SK-N-SH (cell line): ENCODE results near the gene C4B. TPM values are rescaled to one million over a fixed set of nuclear protein-coding genes. Genes with fewer than 3 reads are reported as not detected.
A peak's percentile ranks its signal among the peaks of the same experiment; 100 is the strongest.
"Not testable (repeated sequence)": the region's sequence is repeated elsewhere in the genome, so short reads cannot be mapped to it uniquely, and the experiment has no call there.

Experiments
- CTCF ChIA-PET: fragments of 300-600, 350-600 bp; formaldehyde crosslinking; extraction: SDS; loops from one replicate; lab custom pipeline; 2021; lab: Yijun Ruan, JAX
- POLR2A ChIA-PET: fragments of 350-600 bp; sonication (Branson Sonifier 250); formaldehyde crosslinking; extraction: SDS; loops from one replicate; lab custom pipeline; 2020; ENCODE audit warnings: antibody characterized with exemption, inconsistent platforms; lab: Yijun Ruan, JAX
- DNase-seq: peaks from one replicate; pipeline ENCODE4 v3.0.0; 2012
- H2AFZ ChIP-seq: fragments of 200-600 bp; sonication (generic); 2 replicates; pipeline ENCODE4 v1.8.1; 2016; ENCODE audit warnings: antibody characterized with exemption, mild to moderate bottlenecking, low read depth
- H3F3A ChIP-seq: fragments of 200-600 bp; sonication (generic); replicated peaks from 2 replicates; pipeline ENCODE3; 2016; ENCODE audit warnings: antibody characterized with exemption, mild to moderate bottlenecking; ENCODE audit not compliant: insufficient read depth
- H3K27ac ChIP-seq, 2 experiments: fragments of 200-500 bp in 1 of 2; fragments of 200-600 bp in 1 of 2; sonication (Bioruptor generic) in 1 of 2; sonication (generic), shearing (Covaris generic) in 1 of 2; 2 replicates each; pipeline versions ENCODE4 v1.5.1 to v1.6.1; 2014 to 2016; ENCODE audit warnings: low read depth in 2 of 2, inconsistent platforms in 1 of 2, low read length in 1 of 2, mild to moderate bottlenecking in 1 of 2, mixed read lengths in 1 of 2
- H3K27me3 ChIP-seq: fragments of 200-600 bp; sonication (generic), shearing (Covaris generic); 2 replicates; pipeline ENCODE4 v1.6.1; 2016; ENCODE audit warnings: mixed run types; ENCODE audit not compliant: insufficient read depth
- H3K36me3 ChIP-seq, 2 experiments: fragments of 200-500 bp in 1 of 2; fragments of 200-600 bp in 1 of 2; sonication (Bioruptor generic) in 1 of 2; sonication (generic) in 1 of 2; replicated peaks in 1 of 2; 2 replicates each; pipeline versions ENCODE3 to v1.5.1; 2014 to 2016; ENCODE audit warnings: low read length in 1 of 2, mild to moderate bottlenecking in 1 of 2; ENCODE audit not compliant: insufficient read depth in 2 of 2, control insufficient read depth in 1 of 2
- H3K4me1 ChIP-seq, 2 experiments: fragments of 200-500 bp in 1 of 2; fragments of 200-600 bp in 1 of 2; sonication (Bioruptor generic) in 1 of 2; sonication (generic), shearing (Covaris generic) in 1 of 2; 2 replicates each; pipeline versions ENCODE4 v1.5.1 to v1.6.1; 2014 to 2016; ENCODE audit warnings: low read depth in 1 of 2, low read length in 1 of 2, mixed run types in 1 of 2; ENCODE audit not compliant: insufficient read depth in 2 of 2, control insufficient read depth in 1 of 2
- H3K4me2 ChIP-seq: fragments of 200-600 bp; sonication (generic), shearing (Covaris generic); 2 replicates; pipeline ENCODE4 v1.6.1; 2017; ENCODE audit warnings: mixed run types
- H3K4me3 ChIP-seq, 2 experiments: fragments of 200-500 bp in 1 of 2; fragments of 200-600 bp in 1 of 2; sonication (Bioruptor generic) in 1 of 2; sonication (generic), shearing (Covaris generic) in 1 of 2; 2 replicates each; pipeline versions ENCODE4 v1.5.1 to v1.8.1; 2014 to 2016; ENCODE audit warnings: low read depth in 2 of 2, inconsistent platforms in 1 of 2, low read length in 1 of 2, mild to moderate bottlenecking in 1 of 2, mixed read lengths in 1 of 2, moderate library complexity in 1 of 2
- H3K79me2 ChIP-seq: fragments of 200-600 bp; sonication (generic); 2 replicates; pipeline ENCODE4 v1.8.1; 2017; ENCODE audit warnings: mild to moderate bottlenecking; ENCODE audit not compliant: insufficient read depth
- H3K9ac ChIP-seq: fragments of 200-600 bp; sonication (generic); 2 replicates; pipeline ENCODE4 v1.6.1; 2017; ENCODE audit warnings: mixed run types
- H3K9me2 ChIP-seq: fragments of 200-600 bp; sonication (generic); 2 replicates; pipeline ENCODE4 v1.6.1; 2017; ENCODE audit warnings: mixed run types
- H3K9me3 ChIP-seq: fragments of 200-600 bp; sonication (generic); 2 replicates; pipeline ENCODE4 v1.6.1; 2017; ENCODE audit warnings: mixed run types, mild to moderate bottlenecking, moderate library complexity
- H4K20me1 ChIP-seq: fragments of 200-600 bp; sonication (generic); 2 replicates; pipeline ENCODE4 v1.6.1; 2017; ENCODE audit warnings: mild to moderate bottlenecking, mixed run types; ENCODE audit not compliant: insufficient read depth
- CTCF ChIP-seq: fragments of 200-600 bp; sonication (generic); IDR thresholded peaks from 2 replicates; pipeline ENCODE4 v1.6.1; 2017; ENCODE audit warnings: antibody characterized with exemption, mild to moderate bottlenecking, moderate library complexity
- ELF1 ChIP-seq: IDR thresholded peaks from 2 replicates; pipeline ENCODE4 v1.4.0; 2012
- RAD21 ChIP-seq: IDR thresholded peaks from 2 replicates; pipeline ENCODE4 v1.6.1; 2012; ENCODE audit warnings: mild to moderate bottlenecking, low read length
- SMC3 ChIP-seq: IDR thresholded peaks from 2 replicates; pipeline ENCODE4 v1.6.1; 2012; ENCODE audit warnings: low read depth, low read length, improper control_type of control experiment
- WGBS: methylation state at CpG from one replicate; pipeline ENCODE4 v1.1.6; 2017; ENCODE audit warnings: low lambda C conversion rate; 5-methylcytosine and 5-hydroxymethylcytosine counted together
- polyA plus RNA-seq, 3 experiments: library from polyadenylated mRNA; depleted of rRNA; stranded (reverse); fragments of >200 nt; gene quantifications; 2 replicates each; pipeline ENCODE4 v1.2.3, GENCODE V29; 2012

The C4B gene
- polyA plus RNA-seq, 1 of the 3 experiments (the other 2 are of a cell fraction), result 10.9 TPM

- H3K9me2 ChIP-seq, result no peaks in the 10 kb centered on the region
- no peak overlapping the region for H3K9ac ChIP-seq
- H2AFZ ChIP-seq, result no peak overlapping the region
- peak; percentile 88 for DNase-seq
- H4K20me1 ChIP-seq, result no peaks in the 10 kb centered on the region
- peaks cover 20% of the 10 kb centered on the region; the same call in 1 of the 2 replicates for H3K27me3 ChIP-seq
- no peaks in the 10 kb centered on the region for H3K79me2 ChIP-seq
- ChIA-PET CTCF (interaction anchor here (0.5 to 1.9 kb wide), 29 partner anchors 9 to 916 kb away, joined by 3 to 13 read pairs (median 4); partner anchors contain the start of genes AGPAT1, CYP21A2, EHMT2 and SKIC2), POLR2A (no interaction called here)
- H3K36me3 ChIP-seq, result no peaks in the 10 kb centered on the region
- 71% methylated on average over 15 of the region's 42 CpGs for WGBS
- no peak overlapping the region for H3K27ac ChIP-seq
- H3K9me3 ChIP-seq, result no peaks in the 10 kb centered on the region
- H3K4me3 ChIP-seq, result no peak overlapping the region; a peak in 1 of 4 replicates
- H3K4me1 ChIP-seq, result peaks cover 0 to 14% of the 10 kb centered on the region in 2 experiments; a peak in 2 of 4 replicates
- H3K4me2 ChIP-seq, result no peak overlapping the region
- H3F3A ChIP-seq, result no peaks in the 10 kb centered on the region
- peak; percentile 73 for TF ChIP-seq CTCF
- TF ChIP-seq SMC3, result peak; percentile 51
- TF ChIP-seq ELF1, result no peak
- TF ChIP-seq RAD21, result peak; percentile 58
Measured at GRCh38 chr6:32047855-32048766, 33.5 kb downstream of the C4B start.

- peaks cover 20% of the 10 kb centered on the region; the same call in 1 of the 2 replicates for H3K27me3 ChIP-seq
- peaks cover 0 to 14% of the 10 kb centered on the region in 2 experiments; a peak in 2 of 4 replicates for H3K4me1 ChIP-seq
- H3K4me2 ChIP-seq, H2AFZ ChIP-seq, H3K9me2 ChIP-seq, POLR2A ChIA-PET, H3K4me3 ChIP-seq, H4K20me1 ChIP-seq, H3K9me3 ChIP-seq, DNase-seq, H3K27ac ChIP-seq, H3K36me3 ChIP-seq, H3F3A ChIP-seq, H3K79me2 ChIP-seq, H3K9ac ChIP-seq: not testable (repeated sequence)
- 73% methylated on average over 3 of the region's 21 CpGs for WGBS
- CTCF ChIA-PET, result interaction anchor here (0.8 to 1.8 kb wide), 7 partner anchors 24 to 97 kb away, joined by 3 to 5 read pairs (median 3); partner anchors contain the start of gene SKIC2
Measured at GRCh38 chr6:32049149-32049548, 34.6 kb downstream of the C4B start.

GRCh38 chr6:32049736-32050135, 35.1 kb downstream of the C4B start:
- H4K20me1 ChIP-seq, result not testable (repeated sequence)

More at GRCh38 chr6:32049736-32050135, 35.1 kb downstream of the C4B start:
- CTCF ChIA-PET, result interaction anchor here (0.6 to 1.5 kb wide), 2 partner anchors 67 to 416 kb away, joined by 3 read pairs; no protein-coding TSS in a partner anchor
- H3K36me3 ChIP-seq, H3K9me3 ChIP-seq, H3K79me2 ChIP-seq, DNase-seq, H3K4me3 ChIP-seq, H3K27ac ChIP-seq, H2AFZ ChIP-seq, H3K4me2 ChIP-seq, H3K9ac ChIP-seq, H3F3A ChIP-seq, POLR2A ChIA-PET, H3K9me2 ChIP-seq: not testable (repeated sequence)
- peaks cover 20% of the 10 kb centered on the region; the same call in 1 of the 2 replicates for H3K27me3 ChIP-seq
- WGBS, result 83% methylated on average over 5 of the region's 11 CpGs
- peaks cover 0 to 14% of the 10 kb centered on the region in 2 experiments; a peak in 2 of 4 replicates for H3K4me1 ChIP-seq
